HG03280 (cell line): Measurements from ENCODE around the gene ERICH3.

Experiments
- ATAC-seq: cut with Tn5 transposase; IDR thresholded peaks from one replicate; pipeline ENCODE4 v1.9.1; 2021; ENCODE audit warnings: mild to moderate bottlenecking, moderate library complexity; ENCODE audit not compliant: unreplicated experiment

ERICH3 gene, protein sequence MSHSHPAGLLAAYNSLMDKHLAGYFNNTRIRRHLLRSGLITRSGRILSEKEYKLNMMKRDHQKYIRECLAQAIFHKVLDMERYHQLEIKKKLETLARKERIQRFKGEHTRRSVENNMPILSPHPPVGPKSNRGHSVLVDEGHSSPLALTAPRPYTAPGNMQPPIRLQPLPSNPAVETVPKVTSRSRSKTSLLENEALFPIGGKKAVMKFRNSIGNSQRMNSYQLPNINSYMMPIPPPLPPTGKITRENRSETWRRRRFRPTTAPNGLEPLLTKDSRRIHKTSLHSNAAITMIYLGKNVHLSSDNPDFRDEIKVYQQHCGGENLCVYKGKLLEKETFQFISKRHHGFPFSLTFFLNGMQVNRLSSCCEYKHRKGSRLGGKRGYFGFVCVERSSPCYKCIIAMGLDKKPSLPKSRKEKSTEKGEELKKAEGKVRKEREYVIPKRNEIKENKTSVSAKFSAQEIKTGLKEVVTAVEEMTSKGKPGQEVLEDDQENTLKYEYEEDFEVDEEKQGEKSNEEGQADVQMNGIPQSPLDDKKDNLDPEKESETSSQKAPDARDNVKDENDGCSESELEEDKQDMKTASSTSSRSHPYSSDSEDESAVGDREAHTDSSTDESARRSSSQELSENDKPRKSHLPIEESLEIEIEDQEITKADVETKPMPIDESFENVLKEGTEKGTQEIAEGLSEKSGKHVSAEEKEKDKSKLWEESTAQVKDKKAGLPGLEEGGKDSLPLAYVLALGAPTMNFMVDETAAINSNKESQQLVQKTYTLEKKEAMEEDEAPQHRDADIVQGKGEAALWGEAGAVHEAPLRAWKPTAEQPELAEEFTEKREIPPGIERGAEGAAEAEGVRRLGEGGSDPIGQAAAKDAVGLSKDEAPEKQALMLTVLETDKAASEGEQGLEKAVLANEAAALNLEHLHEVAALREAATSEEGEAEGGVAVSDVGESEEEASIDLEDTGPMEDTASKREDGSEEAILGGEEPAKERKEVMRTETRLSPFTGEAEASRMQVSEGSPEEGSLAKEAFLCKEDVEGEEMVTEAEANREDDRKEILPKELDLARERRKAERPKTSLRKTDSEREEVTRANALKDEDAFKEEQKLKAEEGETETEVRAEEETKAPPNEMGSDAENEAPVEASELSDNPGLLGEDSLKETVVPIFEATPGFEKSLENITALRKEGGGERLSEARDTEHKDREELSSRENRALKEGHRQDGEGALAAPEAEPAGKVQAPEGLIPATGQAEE (N-terminal part only)

DNA sequence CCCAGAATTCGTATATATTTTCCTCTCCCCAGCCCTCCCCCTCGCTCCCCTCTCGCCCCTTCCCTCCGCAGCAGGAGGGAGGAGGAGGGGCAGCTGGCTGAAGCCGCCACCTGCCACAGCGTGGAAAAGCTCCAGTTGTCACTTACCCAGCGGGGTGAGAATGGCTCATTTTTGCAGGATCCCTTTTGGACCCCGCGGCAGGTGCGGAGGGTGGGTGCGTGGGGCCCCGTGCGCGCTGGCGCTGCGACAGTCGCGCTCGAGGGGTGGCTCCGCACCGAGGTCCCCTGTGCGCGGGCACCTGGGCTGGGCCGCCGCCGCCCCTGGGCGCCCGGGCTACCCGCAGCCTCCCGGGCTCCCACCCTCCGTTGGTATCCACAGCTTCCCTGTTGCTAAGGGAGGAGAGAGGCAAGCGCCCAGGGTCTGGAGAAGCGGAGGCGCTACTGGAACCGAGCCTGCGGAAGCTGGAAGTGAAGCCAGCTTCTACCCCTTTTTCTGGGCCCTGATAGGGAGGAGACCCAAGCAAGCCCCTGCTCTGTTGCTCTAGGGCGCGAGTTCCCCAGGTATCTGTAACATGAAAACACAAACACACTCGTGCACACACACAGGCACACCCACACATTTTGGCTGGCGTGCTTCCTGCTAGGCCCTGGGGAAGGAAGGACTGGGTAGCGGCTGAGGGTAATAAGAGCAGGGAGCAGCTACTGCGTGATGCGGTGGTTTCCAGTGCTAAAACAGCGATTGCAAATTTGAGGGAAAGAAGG, at the start of gene ERICH3:
Gene ERICH3, minus strand, starts transcription at position 442 of the 761 bp plus-strand sequence. Its CDS starts 273 bp downstream, at position 169.
- peak; percentile 41 for ATAC-seq

DNA sequence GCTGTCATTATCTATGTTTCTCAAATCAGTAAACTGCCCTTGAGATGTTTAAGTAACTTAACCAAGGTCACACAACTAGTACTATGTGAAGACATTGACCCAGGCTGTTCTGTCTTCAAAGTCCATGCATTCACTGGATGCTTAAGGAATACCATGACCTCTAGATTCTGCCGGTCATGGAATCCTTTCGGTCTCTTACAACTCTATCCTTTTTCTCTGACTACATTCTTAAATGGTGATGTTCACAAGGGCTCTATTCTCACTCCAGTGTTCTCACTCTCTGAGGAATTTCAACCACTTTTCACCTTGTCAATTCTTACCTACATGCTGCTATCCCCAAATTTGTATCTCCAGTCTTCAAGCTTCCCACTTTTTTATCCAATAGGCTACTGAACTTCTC, 44.0 kb upstream of the ERICH3 start:
- no peak for ATAC-seq

DNA sequence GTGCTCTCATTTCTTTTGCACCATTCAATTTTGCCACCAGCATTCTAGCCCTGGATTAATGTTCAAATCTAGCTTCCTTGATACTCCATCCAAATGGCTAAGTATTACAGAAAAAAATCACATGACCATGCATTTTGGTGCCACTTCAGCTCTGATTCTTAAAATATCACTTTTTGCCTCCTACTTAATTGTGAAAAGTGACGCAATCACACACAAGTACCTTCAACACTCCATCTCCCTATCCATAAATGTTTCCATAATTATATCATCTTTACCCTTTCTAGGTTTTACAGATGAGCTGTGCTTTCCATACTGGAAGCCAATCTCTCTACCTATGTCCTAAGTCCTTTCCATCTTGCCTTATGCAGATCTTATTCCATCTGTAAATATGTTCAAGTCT, 43.2 kb upstream of the ERICH3 start:
- ATAC-seq: no peak

DNA sequence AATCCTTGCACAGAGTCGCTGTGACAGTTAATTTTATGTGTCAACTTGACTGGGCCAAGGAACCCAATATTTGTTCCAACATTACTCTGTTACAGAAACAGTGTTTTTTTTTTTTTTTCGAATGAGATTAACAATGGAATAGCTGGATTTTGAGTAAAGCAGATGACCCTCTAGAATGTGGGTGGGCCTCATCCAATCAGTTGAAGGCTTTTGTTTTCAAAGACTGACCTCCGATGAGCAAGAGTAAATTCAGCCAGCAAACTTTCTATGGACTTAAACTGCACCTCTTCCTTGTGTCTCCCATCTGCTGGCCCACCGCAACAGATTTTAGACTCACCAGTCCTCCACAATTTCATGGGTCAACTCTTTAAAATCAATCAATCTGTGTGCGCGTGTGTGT, 42.2 kb upstream of the ERICH3 start:
- ATAC-seq: no peak

DNA sequence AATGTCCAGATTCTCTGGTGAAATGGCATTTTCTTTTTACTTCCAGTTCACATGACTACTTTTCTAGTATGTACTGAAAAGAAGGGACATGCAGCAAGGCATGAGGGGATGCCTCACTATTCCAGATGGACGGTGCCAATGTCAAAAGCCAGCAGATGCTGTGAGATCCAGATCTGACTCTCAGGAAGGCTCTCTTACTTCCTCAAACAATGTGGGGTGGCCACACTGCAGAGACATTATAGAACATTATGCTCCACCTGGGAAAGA, 41.6 kb upstream of the ERICH3 start:
- ATAC-seq: no peak

DNA sequence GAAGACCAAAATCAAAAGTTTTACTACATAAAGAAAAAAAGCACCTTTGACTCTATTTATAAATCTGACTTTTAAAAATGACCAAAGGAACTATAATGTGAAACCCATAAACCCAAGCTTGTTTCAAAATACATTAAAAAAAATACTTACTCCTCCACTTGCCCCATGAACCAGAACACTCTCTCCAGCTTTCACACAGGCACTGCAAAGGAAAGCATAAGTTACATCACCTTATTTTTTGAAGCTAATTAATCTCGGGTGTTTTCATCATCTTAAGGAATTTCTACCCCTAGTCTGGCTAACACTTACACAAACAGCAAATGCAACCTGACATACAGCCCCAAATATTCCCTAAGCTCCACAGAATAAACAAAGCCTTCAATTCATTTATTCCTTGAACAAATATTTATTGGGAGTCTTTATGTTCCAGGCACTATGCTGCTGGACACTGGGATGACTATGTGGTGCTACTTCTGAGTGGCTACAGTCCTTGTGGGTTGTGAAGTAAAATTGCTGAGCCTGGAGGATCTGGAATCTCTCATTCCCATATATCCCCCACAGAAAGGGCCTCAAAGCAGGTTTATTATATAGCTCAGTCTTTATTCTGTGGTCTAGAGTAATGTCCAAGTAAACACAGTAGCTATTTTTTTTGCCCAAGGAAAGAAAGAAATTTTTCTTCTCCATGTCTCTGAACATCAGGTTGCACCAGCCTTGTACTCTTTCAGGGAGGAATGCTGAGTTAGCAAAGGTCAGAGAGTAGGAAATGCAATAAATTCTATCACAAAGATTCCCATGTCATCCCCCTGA, 41.0 kb upstream of the ERICH3 start:
- ATAC-seq: peak; percentile 57

DNA sequence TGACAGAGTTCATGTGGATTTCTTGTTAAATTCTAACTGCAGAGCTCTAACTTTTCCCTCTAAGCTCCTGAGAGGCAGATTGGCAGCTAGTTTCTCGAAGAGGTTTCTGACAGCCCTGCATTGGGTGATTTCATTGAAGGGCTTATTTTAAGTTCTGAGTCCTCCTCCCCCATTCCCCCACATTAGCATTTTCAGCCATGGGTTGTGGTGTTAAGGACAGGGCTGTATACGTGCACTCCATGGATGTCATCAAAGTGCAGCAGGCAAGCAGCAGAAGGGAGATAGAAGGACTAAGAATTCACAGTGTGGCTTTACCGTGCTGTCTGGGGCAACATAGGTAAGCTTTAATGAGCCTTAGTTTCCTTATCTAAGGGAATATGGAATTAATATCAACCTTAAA, 40.3 kb upstream of the ERICH3 start:
- ATAC-seq: no peak

DNA sequence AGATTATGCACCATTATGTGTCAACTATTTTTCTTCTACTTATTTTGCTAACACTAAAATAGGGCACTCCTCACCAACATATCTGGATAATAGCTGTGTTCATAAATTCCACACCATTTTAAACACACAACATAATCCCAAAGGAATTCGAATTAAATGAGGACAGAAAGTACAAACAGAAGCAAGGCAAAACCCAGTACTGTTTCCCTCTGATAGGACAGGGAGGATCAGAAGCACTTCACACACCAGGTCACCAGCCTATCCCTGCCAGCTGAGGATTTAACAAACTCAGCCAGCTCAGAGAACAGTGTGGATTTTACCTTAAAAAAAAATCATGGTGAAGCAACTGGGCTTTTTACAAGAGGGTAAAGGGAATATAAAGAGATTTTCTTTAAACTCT, 39.3 kb upstream of the ERICH3 start:
- ATAC-seq: no peak

DNA sequence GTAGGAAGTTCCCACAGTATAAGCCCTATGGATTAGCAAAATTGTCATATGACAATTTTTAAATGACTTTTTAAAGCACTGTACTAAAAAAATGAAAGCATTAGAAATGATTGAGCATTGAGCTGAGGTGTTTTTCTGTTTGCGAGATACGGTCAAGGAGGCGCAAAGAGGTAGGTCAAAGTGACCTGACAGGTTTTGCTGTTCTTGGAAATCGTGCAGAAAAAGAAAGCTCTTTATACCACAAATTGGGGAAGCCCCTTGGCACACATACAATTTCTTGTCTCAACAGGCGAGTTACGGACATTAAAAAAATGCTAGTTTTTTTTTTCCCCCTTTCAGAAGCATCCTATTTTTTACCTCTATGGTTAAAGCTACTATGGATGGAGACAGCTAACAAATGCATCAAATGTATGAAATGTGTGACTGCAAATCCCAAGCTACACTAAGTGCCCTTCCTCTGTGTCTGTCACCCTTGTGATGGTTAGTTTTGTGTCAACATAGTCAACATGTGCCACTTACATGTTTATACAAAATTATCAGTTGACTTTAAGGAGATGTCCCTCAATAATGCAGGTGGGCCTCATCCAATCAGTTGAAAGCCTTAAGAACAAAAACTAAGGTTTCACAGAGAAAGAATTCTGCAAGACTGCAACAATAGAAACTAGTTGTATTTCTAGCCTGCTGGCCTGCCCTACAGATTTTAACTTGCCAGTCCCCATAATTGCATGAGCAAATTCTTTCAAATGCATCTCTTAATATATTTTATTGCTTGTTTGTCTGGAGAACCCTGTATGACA, 30.0 kb upstream of the ERICH3 start:
- no peak for ATAC-seq

DNA sequence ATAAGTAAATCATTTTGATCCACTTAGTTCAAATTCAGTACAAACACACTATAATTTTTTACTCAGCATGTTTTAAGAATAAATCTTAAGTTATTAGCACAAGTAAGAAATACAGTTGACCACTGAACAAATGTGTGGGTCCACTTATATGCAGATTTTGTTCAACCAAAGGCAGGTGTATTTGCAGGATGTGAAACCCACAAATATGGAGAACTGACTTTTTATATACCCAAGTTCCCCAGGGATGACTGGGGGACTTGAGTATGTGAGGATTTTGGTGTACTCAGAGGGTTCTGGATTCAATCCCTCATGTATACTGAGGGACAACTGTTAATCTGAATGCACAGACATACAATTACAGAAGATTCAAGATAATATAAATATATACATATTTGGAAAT, 25.7 kb upstream of the ERICH3 start:
- ATAC-seq: no peak

DNA sequence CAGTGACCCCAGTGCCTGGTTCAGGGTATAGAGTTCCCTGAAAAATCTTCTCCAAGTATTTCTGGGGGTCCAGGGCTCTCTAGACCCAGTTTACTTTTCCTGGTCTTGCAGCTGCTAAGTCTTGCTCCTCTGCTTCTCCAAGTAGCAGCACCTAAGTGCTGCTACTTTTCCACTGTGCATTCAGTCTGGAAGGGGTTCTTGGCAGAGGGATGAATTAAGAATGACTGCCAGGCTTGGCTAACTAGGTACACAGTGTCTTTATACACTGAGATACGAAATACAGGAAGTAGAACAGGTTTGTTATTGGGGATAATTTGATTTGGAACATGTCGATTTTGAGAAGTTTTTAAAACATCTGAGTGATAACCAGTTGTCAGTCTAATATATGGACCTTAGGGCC, 24.2 kb upstream of the ERICH3 start:
- no peak for ATAC-seq

DNA sequence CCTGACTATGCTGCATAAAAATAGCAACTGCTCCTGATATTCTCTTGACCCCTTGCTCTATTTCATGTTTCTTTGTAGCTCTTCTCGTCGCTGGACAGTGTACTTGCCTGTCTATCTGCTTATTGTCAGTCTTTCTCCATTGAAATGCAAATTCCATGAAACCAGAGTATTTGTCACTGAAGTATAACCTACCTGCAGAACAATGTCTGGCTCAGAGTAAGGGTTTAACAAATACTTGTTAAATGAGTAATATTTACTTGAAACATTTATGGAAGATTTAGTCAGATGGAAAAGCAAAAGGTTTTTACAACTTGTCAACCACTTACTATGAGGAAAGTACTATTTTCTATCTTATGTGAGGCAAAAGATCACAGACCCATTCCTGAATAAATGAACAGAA, 19.9 kb upstream of the ERICH3 start:
- no peak for ATAC-seq

DNA sequence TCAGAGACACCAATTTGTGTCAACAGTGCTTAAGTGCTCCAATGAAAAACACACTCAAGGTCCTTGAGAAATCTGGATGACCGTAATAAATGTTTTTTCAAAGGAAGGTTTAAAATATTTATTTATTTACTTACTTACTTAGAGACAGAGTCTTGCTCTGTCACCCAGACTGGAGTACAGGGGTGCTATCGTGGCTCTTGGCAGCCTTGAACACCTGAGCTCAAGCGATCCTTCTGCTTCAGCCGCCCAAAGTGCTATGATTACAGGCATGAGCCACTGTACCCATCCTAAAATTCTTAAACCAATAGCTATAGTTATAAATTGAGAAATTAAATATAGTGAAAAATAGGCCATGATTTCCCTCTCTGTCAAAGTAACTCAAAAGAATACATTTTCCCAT, 17.3 kb upstream of the ERICH3 start:
- no peak for ATAC-seq

DNA sequence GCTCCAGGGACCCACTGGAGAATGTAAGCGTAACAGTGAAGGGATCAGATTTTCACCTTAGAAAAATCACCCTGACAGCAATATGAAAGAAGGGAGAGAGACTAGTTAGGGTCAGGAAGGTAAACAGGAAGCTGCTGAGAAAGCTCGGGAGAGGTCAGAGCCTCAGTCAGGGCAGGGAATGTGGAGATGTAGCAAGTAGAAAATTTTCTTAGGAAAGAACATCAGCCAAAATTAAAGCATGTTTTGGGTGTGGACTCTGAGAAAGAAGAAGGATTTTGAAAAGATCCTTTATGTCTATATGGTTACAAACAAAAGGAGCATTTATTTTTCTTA, 16.7 kb upstream of the ERICH3 start:
- ATAC-seq: no peak

DNA sequence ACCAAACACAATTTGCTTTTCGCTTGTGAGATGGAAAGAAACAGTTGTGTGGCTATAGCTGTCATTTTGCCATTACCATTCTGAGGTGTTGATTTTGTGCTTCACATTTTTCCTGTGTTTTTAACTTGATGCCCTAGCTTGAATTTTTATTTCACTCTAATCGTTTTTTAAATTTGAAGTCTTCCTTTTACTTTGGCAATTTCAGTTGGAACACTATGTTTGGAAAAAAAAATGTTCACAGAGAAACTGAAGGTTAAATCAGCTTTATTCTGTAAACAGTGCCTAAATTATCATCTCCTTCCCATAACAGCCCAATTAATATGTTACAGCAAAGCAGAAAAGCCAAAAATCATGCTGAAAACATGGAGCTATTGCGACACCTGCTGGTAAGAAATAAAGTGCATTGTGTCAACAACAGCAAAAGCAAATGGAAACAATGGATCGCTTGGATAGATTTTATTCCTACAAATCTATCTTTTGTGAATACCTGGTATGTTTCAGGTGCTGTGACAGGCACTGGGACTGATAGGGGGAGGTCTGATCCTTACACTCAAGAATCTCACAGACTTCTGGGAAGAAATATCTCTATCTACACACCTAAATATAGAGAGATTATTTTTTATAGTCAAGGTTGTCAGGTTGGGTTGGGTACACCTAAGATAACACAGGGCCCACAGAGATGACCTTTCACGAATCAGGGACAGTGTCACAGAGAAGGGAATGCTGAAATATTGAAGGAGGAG, 16.2 kb upstream of the ERICH3 start:
- ATAC-seq: no peak

DNA sequence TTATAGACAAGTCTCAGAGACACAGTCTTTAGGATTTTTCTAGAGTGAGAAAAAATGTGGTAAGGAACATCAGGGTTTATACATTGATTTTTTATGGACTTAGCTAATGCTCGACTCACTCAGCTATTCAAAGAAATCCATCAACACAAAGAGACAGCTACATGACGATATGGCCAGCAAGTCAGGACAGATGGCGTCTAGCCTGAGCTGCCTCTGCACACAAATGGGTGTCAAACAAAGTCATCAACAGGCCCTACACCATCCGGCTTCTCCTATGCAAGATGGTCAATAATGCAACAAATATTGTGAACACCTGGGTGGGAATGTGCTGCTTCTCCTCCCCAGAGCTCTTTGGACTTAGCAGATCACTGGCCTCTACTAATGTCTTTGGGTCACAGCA, 13.3 kb upstream of the ERICH3 start:
- ATAC-seq: no peak

DNA sequence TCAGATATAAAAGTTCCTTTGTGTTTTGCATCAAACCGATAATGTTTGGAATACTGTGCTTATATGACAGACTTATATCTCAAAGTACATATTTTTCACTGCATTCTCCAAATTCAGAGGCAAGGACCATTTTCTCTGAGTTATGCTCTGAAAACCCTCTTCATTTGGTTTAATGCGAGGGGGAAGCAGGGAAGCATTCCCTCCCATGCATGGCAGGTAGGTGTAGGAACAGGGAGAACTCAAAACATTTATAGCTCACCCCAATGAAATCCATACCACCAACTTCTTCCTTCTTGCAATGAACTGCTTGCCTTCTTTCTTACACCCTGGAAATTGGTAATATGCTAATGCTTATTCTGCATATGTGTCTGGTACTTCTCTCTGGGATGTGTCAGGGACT, 10.7 kb upstream of the ERICH3 start:
- no peak for ATAC-seq

DNA sequence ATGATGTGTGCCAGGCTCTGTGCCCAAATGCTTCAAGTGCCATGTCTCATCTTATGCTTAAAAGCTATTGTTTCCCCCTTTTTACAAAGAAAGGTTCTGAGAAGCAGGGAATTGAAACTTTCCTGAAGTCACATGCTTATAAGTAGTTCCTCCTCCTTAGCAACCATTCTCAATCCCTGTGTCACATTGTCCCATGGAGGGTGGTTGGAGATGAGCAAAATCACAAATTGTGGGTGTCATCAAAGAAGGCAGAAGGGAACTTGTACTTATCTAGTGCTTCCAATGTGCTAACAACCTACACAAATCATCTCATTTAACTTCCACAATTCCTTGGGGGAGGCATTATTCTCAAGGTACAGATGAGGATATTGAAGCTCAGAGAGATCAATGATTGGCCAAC, 10.1 kb upstream of the ERICH3 start:
- no peak for ATAC-seq

DNA sequence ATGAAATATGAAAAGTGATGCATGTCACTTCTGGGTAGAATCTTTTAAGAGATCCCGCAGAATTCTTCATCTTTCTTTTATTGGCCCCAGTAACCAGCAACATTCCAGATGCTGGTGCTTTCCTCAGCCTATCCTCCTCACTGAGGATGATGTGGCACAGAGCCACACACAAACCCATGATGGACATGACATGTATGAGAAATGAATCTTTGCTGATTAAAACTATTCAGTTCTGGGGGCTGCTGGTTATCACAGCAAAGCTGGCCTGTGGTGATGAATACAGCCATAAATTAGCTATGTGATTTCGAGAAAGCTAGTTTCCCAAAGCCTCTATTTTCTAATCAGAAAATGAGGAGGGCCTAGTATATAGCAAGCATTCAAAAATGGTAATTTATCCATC, 8.3 kb upstream of the ERICH3 start:
- ATAC-seq: no peak
